GM10248 (cell line): ENCODE results near the gene LDLRAD4.

Experiments
- CTCF ChIA-PET: fragments of 300-600 bp; sonication (Branson Sonifier 250); formaldehyde crosslinking; extraction: SDS; loops from one replicate; lab custom pipeline; 2021; ENCODE audit warnings: antibody characterized with exemption; lab: Yijun Ruan, JAX
- POLR2A ChIA-PET: fragments of 350-650 bp; sonication (Branson Sonifier 250); formaldehyde crosslinking; extraction: SDS; loops from one replicate; lab custom pipeline; 2020; ENCODE audit warnings: antibody characterized with exemption; lab: Yijun Ruan, JAX
- DNase-seq: peaks from one replicate; pipeline ENCODE4 v3.0.0; 2012; ENCODE audit errors: extremely low spot score
- CTCF ChIP-seq: IDR thresholded peaks from 2 replicates; pipeline ENCODE4 v1.5.1; 2012; ENCODE audit warnings: mild to moderate bottlenecking, low read depth; ENCODE audit errors: extremely low read depth, missing control alignments, control extremely low read depth

LDLRAD4 gene

GRCh38 chr18:13494871-13495445 is 276.4 kb downstream of the LDLRAD4 start:
- no peak for DNase-seq
- ChIA-PET CTCF (no interaction called here), POLR2A (no interaction called here)
- no peak for TF ChIP-seq CTCF

GRCh38 chr18:13495961-13496360 is 277.4 kb downstream of the LDLRAD4 start:
- ChIA-PET CTCF (no interaction called here), POLR2A (no interaction called here)
- no peak for TF ChIP-seq CTCF
- no peak for DNase-seq

GRCh38 chr18:13496691-13497281 is 278.2 kb downstream of the LDLRAD4 start:
- POLR2A ChIA-PET = no interaction called here
- CTCF ChIA-PET = no interaction called here
- DNase-seq = no peak

GRCh38 chr18:13499803-13500202 is 281.2 kb downstream of the LDLRAD4 start:
- ChIA-PET POLR2A (no interaction called here), CTCF (interaction anchor here (1.3 kb wide), 1 partner anchor 29 kb away, joined by 3 read pairs; no protein-coding TSS in a partner anchor)
- no peak for DNase-seq
- no peak for TF ChIP-seq CTCF

More at GRCh38 chr18:13496691-13497281, 278.2 kb downstream of the LDLRAD4 start:
- TF ChIP-seq CTCF = no peak

- CTCF ChIA-PET = interaction anchor here (1.3 kb wide), 1 partner anchor 29 kb away, joined by 3 read pairs; no protein-coding TSS in a partner anchor
- POLR2A ChIA-PET = no interaction called here
- no peak for TF ChIP-seq CTCF
- no peak for DNase-seq
These were observed 281.8 kb downstream of the LDLRAD4 start for GRCh38 chr18:13500227-13500865.

GRCh38 chr18:13500869-13501542 is 282.4 kb downstream of the LDLRAD4 start:
- TF ChIP-seq CTCF = no peak
- ChIA-PET POLR2A (no interaction called here), CTCF (interaction anchor here (1.2 to 1.5 kb wide), 4 partner anchors 9 to 57 kb away, joined by 3 to 4 read pairs (median 3); no protein-coding TSS in a partner anchor)
- DNase-seq = no peak
